BJ (cell line): ENCODE results near the gene DUXB. TPM values are rescaled to one million over a fixed set of nuclear protein-coding genes. Genes with fewer than 3 reads are reported as not detected.

Experiments used
- CTCF ChIA-PET: fragments of 350-600 bp; formaldehyde crosslinking; extraction: SDS; loops from one replicate; lab custom pipeline; 2021; ENCODE audit warnings: antibody characterized with exemption, inconsistent platforms; lab: Yijun Ruan, JAX
- POLR2A ChIA-PET: fragments of 300-600 bp; sonication (Branson Sonifier 250); formaldehyde crosslinking; extraction: SDS; loops from one replicate; lab custom pipeline; 2021; ENCODE audit warnings: antibody characterized with exemption; lab: Charles Lee
- DNase-seq: peaks from one replicate; pipeline ENCODE4 v3.0.0-alpha.2; 2011; ENCODE audit warnings: low read depth
- H3K27me3 ChIP-seq: 2 replicates; pipeline ENCODE4 v1.6.0; 2011; ENCODE audit warnings: low read length; ENCODE audit not compliant: control insufficient read depth, insufficient read depth
- H3K36me3 ChIP-seq: 2 replicates; pipeline ENCODE4 v1.5.1; 2011; ENCODE audit warnings: low read length; ENCODE audit not compliant: control insufficient read depth, insufficient read depth
- H3K4me3 ChIP-seq: 2 replicates; pipeline ENCODE4 v1.5.1; 2011; ENCODE audit warnings: low read depth, mild to moderate bottlenecking, control low read depth, low read length
- CTCF ChIP-seq: IDR thresholded peaks from 2 replicates; pipeline ENCODE4 v1.5.1; 2011; ENCODE audit warnings: low read depth, mild to moderate bottlenecking, control low read depth, inconsistent platforms, low read length, moderate library complexity; ENCODE audit not compliant: insufficient read depth
- polyA plus RNA-seq: library from polyadenylated mRNA; depleted of rRNA; stranded (reverse); fragments of >200 nt; gene quantifications from 2 replicates; pipeline ENCODE4 v1.2.3, GENCODE V29; 2011; rRNA removed
- small RNA-seq: library from RNA; depleted of rRNA; stranded (forward); fragments of <200 nt; gene quantifications from one replicate; pipeline ENCODE3, GENCODE V24; 2012; ENCODE audit warnings: low replicate concordance, low read depth; ENCODE audit not compliant: insufficient read length

The DUXB gene
- polyA plus RNA-seq, 1 experiment: not detected

DNA sequence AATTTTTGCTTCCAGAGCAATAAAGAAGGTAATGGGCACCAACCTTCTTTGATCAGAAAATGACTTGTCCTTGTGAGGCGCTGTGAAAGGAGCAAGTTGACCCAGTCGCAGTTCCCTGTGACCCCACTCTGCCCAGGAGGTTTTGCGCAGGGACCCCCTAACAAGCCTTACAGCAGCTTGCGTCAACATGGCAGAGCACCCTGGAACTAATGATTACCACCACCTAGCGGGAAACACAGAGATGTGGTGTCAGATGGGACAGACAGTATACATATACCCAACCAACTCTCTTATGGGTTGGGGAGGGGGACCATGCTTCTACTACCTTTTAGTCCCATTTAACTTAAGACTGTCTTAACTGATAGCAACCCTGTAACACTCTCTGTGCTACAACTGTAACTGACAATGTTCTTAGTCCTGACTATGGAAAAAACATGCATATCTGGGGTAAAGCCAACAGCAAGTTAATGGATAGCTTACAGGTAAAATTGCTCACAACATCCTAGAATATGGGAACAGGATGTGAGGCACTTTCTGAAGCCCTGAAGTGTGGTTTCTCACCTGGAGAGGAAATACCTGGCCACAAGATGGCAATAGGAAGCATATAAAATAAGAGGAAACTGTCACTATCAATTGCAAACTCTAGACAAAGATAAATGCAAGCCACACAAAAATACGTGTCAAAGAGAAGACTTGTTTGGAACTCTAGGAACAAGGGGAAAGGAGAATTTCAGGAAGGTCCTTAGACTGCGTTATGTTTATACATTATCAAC is 56.8 kb downstream of the DUXB start:
- H3K36me3 ChIP-seq: peaks cover 9% of the 10 kb centered on the region
- no peaks in the 10 kb centered on the region for H3K27me3 ChIP-seq
- no peak for TF ChIP-seq CTCF
- CTCF ChIA-PET: no interaction called here
- no peak for DNase-seq
- POLR2A ChIA-PET: no interaction called here
- H3K4me3 ChIP-seq: no peak overlapping the region

Small RNA genes within 50 kb of the gene (small RNA-seq; reads per million reads assigned to genes)
- gene RN7SL520P: not detected

Other genes starting within 250 kb of the DUXB start
- 5.2 and 8.2 TPM in 2 replicates for gene TMEM170A, start 236.8 kb downstream of the DUXB start, polyA plus RNA-seq
- 0.10 and 0.12 TPM in 2 replicates for gene CHST6, start 206.0 kb downstream of the DUXB start, polyA plus RNA-seq
- gene CHST5, start 165.4 kb downstream of the DUXB start, polyA plus RNA-seq: 0.15 TPM in 1 of 2 replicates, not detected in the other
- gene TMEM231, start 145.2 kb downstream of the DUXB start, polyA plus RNA-seq: 19.8 and 38.8 TPM in 2 replicates
- gene GABARAPL2, start 135.1 kb downstream of the DUXB start, polyA plus RNA-seq: 32.3 and 61.9 TPM in 2 replicates
- gene ADAT1, start 78.2 kb downstream of the DUXB start, polyA plus RNA-seq: 18.9 and 26.5 TPM in 2 replicates
- gene KARS1, start 53.8 kb downstream of the DUXB start, polyA plus RNA-seq: 118 and 170 TPM in 2 replicates
- gene TERF2IP, start 53.7 kb downstream of the DUXB start, polyA plus RNA-seq: 19.1 and 28.9 TPM in 2 replicates
- gene CPHXL2, start 24.5 kb downstream of the DUXB start, polyA plus RNA-seq: not detected in 2 replicates
- not detected in 2 replicates for gene CPHXL, start 25.0 kb upstream of the DUXB start, polyA plus RNA-seq